Esophagus (tissue), 2 donors: Measurements from ENCODE around the gene HBG1. TPM values are rescaled to one million over a fixed set of nuclear protein-coding genes. Genes with fewer than 3 reads are reported as not detected.

Experiments used
- polyA plus RNA-seq, 2 donors: library from polyadenylated mRNA; stranded (reverse); fragments of 200-250 nt; gene quantifications; one replicate each; pipeline ENCODE4 v1.2.3, GENCODE V29; 2013
- donor health status: healthy with polysubstance abuse.
- donor health status: Bipolar disorder and iron deficiency.

HBG1 gene
- polyA plus RNA-seq, 2 donors, result not detected

Other genes with a start within 250 kb of the HBG1 start
- not detected for gene OR52J3, start 203.3 kb downstream of the HBG1 start, polyA plus RNA-seq
- not detected for gene OR52E2, start 190.2 kb downstream of the HBG1 start, polyA plus RNA-seq
- gene OR52E1, start 180.3 kb downstream of the HBG1 start, polyA plus RNA-seq, result not detected
- not detected for gene OR52A5, start 111.5 kb downstream of the HBG1 start, polyA plus RNA-seq
- gene OR52A1, start 95.1 kb downstream of the HBG1 start, polyA plus RNA-seq, result not detected
- gene OR51V1, start 49.2 kb downstream of the HBG1 start, polyA plus RNA-seq, result not detected
- under 1 TPM; 0.41 to 0.53 TPM for gene HBB, start 22.8 kb downstream of the HBG1 start, polyA plus RNA-seq
- not detected for gene HBD, start 15.4 kb downstream of the HBG1 start, polyA plus RNA-seq
- not detected for gene HBG2, start 4.9 kb upstream of the HBG1 start, polyA plus RNA-seq
- gene HBE1, start 20.1 kb upstream of the HBG1 start, polyA plus RNA-seq, result not detected
- not detected for gene OR51B4, start 52.1 kb upstream of the HBG1 start, polyA plus RNA-seq
- not detected for gene OR51B2, start 74.4 kb upstream of the HBG1 start, polyA plus RNA-seq
- not detected for gene OR51B5, start 93.7 kb upstream of the HBG1 start, polyA plus RNA-seq
- not detected for gene OR51B6, start 101.7 kb upstream of the HBG1 start, polyA plus RNA-seq
- not detected for gene OR51M1, start 134.0 kb upstream of the HBG1 start, polyA plus RNA-seq
- not detected for gene OR51Q1, start 172.3 kb upstream of the HBG1 start, polyA plus RNA-seq
- not detected for gene OR51I1, start 191.7 kb upstream of the HBG1 start, polyA plus RNA-seq
- not detected for gene OR51I2, start 199.5 kb upstream of the HBG1 start, polyA plus RNA-seq
- not detected for gene OR52D1, start 238.8 kb upstream of the HBG1 start, polyA plus RNA-seq